Measurements from ENCODE around the gene COBLL1.

GRCh38 chr2:164821338-164821737 lies 20.3 kb downstream of the COBLL1 start:
- TF ChIP-seq REST (IDR thresholded peaks at IDR 0.05; ENCODE audit: insufficient read depth in 1 of 2, low read depth in 2 of 2, low read length in 2 of 2): no peak
- TF ChIP-seq TAF1 (IDR thresholded peaks at IDR 0.05; ENCODE audit: borderline replicate concordance, insufficient read depth, low read length): no peak
- no peak for TF ChIP-seq POLR2AphosphoS5 (IDR thresholded peaks at IDR 0.05; ENCODE audit: low read depth, low read length)
